HG03139 (cell line): ENCODE measurements around the gene CDX2.
"Not testable (repeated sequence)": the region's sequence is repeated elsewhere in the genome, so short reads cannot be mapped to it uniquely, and the experiment has no call there.

ENCODE experiments used
- ATAC-seq: cut with Tn5 transposase; IDR thresholded peaks from one replicate; pipeline ENCODE4 v1.9.1; 2021; ENCODE audit not compliant: unreplicated experiment

CDX2 gene, protein sequence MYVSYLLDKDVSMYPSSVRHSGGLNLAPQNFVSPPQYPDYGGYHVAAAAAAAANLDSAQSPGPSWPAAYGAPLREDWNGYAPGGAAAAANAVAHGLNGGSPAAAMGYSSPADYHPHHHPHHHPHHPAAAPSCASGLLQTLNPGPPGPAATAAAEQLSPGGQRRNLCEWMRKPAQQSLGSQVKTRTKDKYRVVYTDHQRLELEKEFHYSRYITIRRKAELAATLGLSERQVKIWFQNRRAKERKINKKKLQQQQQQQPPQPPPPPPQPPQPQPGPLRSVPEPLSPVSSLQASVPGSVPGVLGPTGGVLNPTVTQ

DNA sequence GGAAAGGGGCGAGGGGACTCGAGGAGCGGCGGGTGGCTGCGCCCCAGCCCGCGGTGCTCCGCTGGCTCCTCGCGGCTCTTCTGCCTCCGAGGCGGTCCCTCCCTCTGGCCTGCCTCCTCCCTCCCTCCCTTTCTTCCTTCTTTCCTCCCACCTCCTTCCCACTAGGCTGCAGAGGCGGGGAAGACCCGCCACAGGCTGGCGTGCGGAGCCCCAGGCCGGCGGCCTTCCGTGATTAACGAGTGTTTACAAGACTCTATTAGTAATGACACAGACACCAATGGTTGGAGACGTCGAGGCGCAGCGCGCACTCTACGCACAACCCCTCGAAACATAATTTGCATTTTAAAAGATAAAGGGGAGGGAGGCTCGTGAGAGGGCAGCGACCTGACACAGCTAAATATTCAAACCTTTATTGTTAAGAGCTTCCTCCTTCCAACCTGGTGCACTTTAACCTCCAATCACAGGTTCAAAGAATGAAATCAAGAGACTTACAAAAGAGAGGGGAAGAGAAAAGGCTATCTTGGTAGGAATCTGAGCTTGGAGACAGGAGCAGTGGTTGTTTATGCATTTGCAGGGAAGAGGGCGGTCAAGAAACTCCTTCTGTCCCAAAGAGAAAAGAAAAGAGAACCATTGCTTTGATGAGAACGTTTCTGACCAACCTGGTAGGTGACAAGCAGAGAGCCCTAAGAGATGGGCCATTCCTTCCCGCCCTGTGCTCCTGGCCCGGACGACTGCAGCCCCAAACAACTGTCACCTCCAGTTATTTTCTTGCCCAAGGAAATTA lies at the start of gene CDX2:
Gene CDX2 (minus strand): TSS at position 234 of the 784 bp plus-strand sequence. CDS start 309 bp downstream, outside the sequence.
- no peak for ATAC-seq

GRCh38 chr13:28014301-28014700 lies 45.2 kb upstream of the CDX2 start:
- no peak for ATAC-seq

GRCh38 chr13:28013482-28013881 lies 44.4 kb upstream of the CDX2 start:
- ATAC-seq = no peak

- peak; percentile 66 for ATAC-seq
Measured at GRCh38 chr13:28012896-28013295, 43.8 kb upstream of the CDX2 start.

DNA sequence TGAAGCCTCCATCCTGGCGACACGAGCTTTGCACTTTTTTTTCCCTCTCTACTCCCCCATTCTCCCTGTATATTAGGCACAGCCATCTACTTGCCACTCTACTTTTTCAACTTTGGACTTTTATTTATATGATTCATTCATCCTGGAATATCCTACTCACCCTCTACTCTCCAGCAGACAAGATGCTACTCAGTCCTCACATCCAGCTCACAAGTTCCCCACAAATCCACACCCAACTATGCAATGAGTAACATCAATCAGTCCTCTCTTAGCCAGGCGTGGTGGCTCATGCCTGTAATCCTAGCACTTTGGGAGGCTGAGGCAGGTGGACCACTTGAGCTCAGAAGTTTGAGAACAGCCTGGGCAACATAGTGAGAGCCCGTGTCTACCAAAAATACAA lies 43.3 kb upstream of the CDX2 start:
- no peak for ATAC-seq

DNA sequence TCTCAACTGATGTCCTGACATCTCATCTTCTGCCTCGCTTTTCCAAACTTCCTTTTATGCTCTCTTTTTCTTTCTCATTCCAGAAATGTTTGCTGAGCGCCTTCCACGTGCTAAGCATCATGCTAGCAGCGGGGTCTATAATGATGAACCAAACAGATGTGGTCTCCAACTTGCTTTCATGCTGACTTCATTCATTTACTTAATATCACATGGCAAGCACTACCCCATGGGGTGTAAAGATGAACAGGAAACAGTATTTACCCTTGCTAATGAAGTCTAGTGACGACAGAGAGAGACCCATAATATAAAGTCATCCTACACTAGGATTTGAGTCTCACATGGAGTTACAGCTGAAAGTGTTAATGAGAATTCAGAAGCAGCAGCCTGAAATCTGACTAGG lies 40.9 kb upstream of the CDX2 start:
- ATAC-seq = no peak

GRCh38 chr13:28005016-28005415 lies 35.9 kb upstream of the CDX2 start:
- ATAC-seq = not testable (repeated sequence)

GRCh38 chr13:28002886-28003698 lies 34.0 kb upstream of the CDX2 start:
- ATAC-seq = no peak

DNA sequence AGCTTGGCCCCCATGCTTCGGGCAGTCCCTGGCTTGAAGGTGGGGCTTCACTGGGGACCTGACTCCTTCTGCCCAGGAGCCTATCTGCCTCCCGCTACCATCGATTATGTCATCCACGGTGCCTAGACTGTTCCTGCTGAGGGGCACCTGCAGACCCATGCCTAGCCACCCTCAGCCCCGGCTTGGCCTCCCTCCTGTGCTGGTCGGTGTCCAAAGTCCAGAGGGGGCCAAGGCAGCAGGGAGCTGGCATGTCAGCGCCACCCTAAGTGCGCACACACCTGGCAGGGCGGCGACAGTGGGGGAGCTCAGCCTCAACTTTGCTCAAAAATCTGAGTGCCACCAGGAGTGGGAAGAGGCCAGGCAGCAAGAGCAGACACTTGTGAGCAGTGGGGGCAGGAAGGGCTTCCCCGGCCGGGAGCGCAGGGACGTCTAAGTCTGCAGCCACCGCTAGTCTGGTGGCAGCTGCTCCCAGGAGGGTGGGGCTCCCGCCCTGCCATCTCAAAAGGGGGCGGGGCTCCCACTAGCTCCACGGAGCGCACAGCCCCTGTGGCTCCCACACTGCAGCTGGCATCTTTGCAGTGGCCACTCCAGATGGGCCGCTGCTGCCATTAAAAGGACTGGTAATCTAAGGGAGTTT lies 32.8 kb upstream of the CDX2 start:
- no peak for ATAC-seq

GRCh38 chr13:28001049-28001448 lies 31.9 kb upstream of the CDX2 start:
- ATAC-seq = no peak

GRCh38 chr13:28000567-28000966 lies 31.5 kb upstream of the CDX2 start:
- no peak for ATAC-seq

DNA sequence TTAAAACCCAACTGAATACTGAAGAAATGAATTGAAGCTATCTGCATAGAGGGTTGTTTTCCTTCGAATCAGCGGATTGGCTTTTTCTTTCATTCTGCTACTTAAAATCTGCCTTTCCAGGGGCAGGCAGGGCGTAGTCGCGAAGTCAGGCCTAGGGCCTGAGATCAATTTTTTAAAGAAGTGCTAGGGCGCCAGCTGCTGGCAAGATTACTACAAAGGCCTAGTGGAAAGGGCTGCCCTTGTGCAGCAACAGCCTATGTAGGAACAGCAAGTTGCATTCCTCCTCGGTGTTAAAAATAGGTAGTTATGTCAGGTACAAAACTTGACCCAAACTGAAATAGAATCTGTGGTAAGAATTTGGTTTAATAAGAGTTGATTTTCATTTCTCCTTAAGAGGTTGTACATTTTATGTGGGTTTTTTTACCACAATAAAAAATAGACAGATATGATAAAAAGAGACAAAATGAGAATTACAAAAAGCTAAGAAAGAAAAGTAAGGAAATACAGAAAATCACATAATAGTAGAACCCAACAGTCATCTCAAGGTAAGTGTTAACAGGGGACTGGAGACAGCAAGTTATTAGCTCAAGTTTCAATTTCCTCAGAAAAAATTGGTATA lies 28.9 kb upstream of the CDX2 start:
- ATAC-seq = no peak

- ATAC-seq = no peak
Measured at GRCh38 chr13:27991881-27992280, 22.8 kb upstream of the CDX2 start.

DNA sequence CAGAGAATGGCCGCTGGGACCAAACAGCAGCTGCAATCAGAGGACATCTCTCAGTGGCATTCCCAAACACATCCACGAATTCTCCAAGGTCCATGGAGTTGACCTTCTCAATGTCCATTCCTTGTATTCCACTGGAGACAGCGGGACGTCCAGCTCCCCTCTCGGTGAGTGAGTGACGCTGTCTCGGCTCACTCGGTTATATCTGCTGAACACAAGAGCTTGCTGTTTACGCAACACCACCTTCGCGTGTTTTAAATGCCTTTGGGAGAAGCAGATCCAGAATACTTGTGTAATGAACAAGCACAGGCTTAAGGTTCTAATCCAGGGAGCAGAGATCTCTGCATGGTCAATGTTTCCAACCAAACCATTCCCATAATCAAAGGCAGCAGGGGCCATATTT lies 19.4 kb upstream of the CDX2 start, which contains the start of gene URAD:
Gene URAD (minus strand): TSS at position 174 of the 400 bp plus-strand sequence. CDS start 56 bp downstream, at position 118.
- ATAC-seq = no peak

- ATAC-seq = no peak
Measured at GRCh38 chr13:27985600-27985999, 16.5 kb upstream of the CDX2 start.

DNA sequence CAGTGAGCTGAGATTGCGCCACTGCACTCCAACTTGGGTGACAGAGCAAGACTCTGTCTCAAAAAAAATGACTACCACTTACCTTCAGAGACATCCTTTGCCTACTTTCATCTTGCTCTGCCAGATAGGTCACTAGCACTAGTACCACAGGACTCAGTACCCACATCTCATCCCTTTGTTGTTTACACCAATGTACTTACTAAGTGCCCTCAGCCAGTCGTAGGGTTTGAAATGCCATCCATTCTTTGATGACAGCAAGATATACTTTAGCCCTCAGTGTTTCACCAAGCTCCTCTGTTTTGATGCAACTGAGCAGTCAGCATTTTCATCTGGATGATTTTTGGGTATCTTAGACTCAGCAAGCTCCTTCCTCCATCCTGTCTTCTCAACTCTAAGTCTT lies 13.2 kb upstream of the CDX2 start:
- no peak for ATAC-seq

GRCh38 chr13:27981006-27981708 lies 12.0 kb upstream of the CDX2 start:
- no peak for ATAC-seq

DNA sequence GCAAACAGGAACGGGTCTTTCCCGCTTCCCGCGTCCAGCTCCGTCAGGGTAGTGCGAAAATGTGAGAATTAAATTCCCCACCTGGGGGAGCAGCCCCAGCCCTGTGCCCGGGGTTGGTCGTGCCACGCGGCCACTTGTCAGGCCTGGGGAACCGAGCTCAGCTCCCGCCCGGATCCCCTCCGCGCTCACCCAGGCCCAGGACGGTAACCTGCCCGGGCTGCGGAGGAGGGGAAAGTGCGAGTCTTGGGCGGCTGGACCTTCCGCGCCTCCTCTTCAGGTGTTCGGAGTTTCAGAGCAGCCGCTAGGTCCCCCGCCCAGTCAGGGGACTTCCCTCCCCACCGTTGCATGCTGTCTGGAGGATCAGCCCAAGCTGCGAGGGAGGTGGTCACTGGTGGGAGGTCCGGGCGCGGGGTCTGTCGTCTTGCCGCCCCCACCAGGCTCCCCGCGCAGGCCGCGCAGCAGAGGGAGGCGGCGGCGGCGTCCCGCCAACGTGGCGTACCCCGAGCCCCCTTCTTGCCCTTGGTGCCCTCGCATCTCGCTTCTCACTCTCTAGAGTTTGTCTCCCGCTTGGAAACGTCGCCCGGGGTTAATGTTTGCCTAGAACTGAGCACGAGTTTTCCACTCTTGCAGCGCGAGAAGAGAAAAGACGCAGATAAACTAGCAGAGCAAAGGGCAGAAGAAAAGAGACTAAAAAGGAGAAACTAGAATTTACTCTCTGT lies 11.3 kb upstream of the CDX2 start:
- no peak for ATAC-seq

DNA sequence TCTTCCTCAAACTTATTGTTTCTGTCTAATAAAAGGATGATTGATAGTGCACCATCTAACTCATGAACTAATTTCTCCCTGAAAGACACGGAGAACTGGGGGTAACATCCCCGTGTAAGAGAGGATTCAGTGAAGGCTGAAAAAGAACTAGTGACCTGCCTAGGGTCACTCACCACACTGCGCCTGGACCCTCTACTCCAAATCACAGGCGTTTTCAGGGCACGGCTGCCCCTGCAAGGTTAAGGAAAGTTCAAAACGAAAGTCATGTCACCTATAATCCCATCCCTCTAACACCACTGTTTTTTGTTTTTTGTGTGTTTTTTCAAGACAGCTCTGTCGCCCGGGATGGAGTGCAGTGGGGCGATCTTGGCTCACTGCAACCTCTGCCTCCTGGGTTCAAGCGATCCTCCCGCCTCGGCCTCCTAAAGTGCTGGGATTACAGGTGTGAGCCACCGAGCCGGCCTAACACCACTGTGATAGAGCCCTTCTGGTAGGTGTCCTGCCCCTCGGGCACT lies 10.7 kb upstream of the CDX2 start:
- ATAC-seq = no peak
